Measurements from ENCODE around the gene PPP1R1B.

PPP1R1B gene

GRCh38 chr17:39684369-39685192 lies 57.8 kb downstream of the PPP1R1B start:
- no peak for DNase-seq (ENCODE audit: low read depth in 2 of 2)

Measured in stimulated activated CD8-positive, alpha-beta memory T cell treated with anti-CD3 and anti-CD28 coated beads, Interleukin-15, amount 100 ng/mL, for 48 hours (primary cell).